Dedifferentiated amniotic fluid mesenchymal stem cell (primary cell): Measurements from ENCODE around the gene LHB.
"Not testable (repeated sequence)": the region's sequence is repeated elsewhere in the genome, so short reads cannot be mapped to it uniquely, and the experiment has no call there.

Experiments used
- DNase-seq: peaks from one replicate; pipeline ENCODE4 v3.0.0-alpha.2; 2016; ENCODE audit errors: extremely low spot score

LHB gene

DNA sequence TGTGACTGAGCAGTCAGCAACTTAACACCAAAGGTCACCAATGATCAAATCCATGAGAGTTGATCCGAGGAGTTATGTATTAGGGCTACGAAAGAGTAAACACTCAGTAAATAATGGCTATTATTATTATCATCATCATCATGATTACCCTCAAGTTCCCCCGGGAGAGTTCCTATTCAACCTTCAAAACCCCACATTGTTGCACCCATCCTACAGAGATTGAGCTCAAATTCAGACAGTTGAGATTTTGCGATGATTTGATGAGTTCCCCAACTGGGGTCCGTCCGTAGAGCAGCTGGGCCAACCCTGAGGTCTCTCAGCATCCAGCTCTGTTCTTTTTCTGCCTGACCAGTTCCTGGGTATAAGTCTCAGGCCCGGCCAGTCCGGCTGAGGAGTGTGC is 21.2 kb upstream of the LHB start:
- not testable (repeated sequence) for DNase-seq

DNA sequence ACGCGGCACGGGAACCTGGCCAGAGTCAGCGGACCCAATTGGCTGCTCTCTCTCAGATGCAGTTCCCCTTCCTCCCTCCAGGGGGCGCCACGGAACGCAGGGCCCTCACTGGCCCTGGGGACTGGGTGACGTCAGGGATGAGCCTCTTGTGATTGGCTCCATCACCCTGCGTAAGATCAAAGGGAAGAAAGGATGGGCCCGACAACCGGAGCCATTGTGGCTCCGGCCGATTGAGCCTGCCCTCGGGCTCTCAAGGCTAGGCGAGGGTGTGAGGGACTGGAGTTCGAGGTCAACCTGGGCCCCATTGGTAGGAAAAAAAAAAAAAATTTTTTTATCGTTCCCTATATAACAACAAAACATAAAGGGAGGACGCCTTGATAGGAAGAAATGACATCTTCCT is 19.9 kb upstream of the LHB start, which contains the start of gene CGB1:
Gene CGB1, minus strand, starts transcription at position 81 of the 400 bp plus-strand sequence. CDS start 184 bp downstream, outside the sequence.
- DNase-seq: not testable (repeated sequence)

DNA sequence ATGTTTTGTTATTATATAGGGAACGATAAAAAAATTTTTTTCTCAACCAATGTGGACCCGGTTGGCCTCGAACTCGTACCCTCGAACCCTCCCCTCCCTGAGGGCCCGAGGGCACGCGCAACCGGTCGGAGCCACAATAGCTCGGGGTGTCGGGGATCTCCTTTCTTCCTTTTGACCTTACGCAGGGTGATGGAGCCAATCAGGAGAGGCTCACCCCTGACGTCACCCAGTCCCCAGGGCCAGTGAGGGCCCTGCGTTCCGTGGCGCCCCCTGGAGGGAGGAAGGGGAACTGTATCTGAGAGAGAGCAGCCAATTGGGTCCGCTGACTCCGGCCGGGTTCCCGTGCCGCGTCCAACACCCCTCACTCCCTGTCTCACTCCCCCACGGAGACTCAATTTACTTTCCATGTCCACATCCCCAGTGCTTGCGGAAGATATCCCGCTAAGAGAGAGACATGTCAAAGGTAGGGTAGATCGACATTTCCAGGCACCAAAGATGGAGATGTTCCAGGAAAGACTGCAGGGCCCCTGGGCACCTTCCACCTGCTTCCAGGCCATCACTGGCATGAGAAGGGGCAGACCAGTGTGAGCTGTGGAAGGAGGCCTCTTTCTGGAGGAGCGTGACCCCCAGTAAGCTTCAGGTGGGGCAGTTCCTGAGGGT is 14.9 kb upstream of the LHB start, which contains the start of gene CGB2:
Gene CGB2, plus strand, starts transcription at position 249 of the 660 bp plus-strand sequence. Its CDS starts 206 bp downstream, at position 455.
- DNase-seq: not testable (repeated sequence)

DNA sequence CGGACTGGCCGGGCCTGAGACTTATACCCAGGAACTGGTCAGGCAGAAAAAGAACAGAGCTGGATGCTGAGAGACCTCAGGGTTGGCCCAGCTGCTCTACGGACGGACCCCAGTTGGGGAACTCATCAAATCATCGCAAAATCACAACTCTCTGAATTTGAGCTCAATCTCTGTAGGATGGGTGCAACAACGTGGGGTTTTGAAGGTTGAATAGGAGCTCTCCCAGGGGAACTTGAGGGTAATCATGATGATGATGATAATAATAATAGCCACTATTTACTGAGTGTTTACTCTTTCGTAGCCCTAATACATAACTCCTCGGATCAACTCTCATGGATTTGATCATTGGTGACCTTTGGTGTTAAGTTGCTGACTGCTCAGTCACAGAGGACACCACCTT is 13.4 kb upstream of the LHB start:
- not testable (repeated sequence) for DNase-seq

DNA sequence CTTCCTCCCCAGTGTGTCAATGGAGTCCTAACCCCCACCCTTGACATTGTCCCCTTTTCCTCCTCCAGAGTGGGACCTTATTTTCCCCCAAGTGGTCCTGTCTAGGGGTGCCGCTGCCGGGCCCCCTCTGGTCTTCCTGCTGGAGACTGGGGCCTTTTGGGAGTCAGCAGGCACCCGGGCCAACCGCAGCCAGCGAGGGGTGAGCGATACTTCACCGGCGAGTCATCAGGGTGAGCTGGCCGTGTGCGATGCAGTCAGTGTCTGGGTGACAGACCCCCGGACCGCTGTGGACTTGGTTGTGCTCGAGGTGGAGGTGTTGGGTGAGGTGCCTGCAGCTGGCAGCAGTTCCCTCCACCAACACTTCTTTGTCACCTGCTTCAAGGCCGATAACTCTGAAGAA is 12.9 kb upstream of the LHB start:
- not testable (repeated sequence) for DNase-seq

GRCh38 chr19:49028686-49029085 is 11.8 kb upstream of the LHB start:
- DNase-seq: not testable (repeated sequence)

DNA sequence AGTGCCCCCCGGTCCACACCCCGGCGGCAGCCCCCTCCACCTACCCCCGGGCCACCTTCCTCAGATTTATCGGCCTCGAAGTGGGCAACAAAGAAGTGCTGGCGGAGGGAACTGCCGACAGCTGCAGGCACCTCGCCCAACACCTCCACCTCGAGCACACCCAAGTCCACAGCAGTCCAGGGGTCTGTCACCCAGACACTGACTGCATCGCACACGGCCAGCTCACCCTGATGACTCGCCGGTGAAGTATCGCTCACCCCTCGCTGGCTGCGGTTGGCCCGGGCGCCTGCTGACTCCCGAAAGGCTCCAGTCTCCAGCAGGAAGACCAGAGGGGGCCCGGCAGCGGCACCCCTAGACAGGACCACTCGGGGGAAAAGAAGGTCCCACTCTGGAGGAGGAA is 8.7 kb upstream of the LHB start:
- not testable (repeated sequence) for DNase-seq

GRCh38 chr19:49025088-49025487 is 8.2 kb upstream of the LHB start:
- DNase-seq: not testable (repeated sequence)

DNA sequence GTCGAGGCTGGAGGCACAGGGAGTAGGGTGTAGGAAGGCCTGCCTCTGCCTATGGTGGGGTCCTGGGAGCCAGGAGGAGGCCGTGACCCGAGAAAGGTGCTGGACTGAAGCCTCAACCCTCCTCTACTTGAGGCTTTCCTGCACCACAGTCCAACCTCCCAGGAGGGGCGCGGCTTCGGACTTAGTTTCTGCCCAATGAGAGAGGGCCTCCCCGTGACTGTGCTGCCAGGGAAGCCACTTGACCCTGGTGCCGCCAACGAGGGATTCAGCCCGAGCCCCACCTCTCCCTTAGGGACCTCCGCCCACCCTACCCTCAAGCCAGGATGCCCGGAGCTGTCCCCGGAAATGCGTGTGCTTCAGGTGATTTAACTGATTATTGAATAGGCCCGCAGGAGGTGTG is 7.3 kb upstream of the LHB start, which contains the start of gene CGB3:
Gene CGB3, minus strand, starts transcription at position 101 of the 400 bp plus-strand sequence. CDS start 362 bp downstream, outside the sequence.
- not testable (repeated sequence) for DNase-seq

GRCh38 chr19:49022116-49022515 is 5.2 kb upstream of the LHB start:
- DNase-seq: no peak

DNA sequence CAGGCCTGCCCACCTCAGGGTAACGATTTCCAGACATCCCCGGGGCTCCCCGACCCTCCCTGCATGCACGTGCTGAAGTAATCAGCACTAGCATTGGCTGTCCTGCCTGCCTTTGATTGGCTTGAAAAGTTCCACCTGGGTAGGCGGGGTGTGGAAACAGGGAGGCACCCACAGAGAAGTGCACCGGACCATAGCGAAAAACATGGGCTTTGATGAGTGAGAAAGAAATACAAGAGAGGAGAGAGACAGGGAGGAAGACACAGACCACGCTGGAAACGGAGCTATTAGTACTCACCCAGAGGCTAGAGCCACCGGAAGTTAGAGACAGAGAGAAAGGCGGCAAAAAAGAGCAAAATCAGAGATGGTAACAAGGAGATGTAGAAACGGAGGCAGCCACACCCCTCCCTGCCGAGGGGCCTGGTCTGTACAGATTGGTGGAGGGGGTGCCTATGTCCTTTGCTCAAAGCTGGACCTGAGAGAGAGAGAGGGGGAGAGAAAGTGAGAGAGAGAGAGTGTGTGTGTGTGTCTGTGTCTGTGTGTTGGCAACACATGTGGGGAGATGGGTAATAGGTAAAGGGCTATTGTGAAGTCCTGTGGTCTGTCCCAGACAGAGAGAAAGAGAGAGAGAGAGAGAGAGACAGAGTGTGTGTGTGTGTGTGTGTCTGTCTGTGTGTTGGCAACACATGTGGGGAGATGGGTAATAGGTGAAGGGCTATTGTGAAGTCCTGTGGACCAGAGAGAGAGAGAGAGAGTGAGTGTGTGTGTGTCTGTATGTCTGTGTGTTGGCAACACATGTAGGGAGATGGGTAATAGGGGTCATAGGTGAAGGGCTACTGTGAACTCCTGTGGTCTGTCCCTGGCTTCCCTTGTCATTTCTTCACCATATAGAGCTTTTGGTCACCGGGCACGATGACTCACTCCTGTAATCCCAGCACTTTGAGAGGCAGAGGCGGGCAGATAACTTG is 4.3 kb upstream of the LHB start:
- no peak for DNase-seq

DNA sequence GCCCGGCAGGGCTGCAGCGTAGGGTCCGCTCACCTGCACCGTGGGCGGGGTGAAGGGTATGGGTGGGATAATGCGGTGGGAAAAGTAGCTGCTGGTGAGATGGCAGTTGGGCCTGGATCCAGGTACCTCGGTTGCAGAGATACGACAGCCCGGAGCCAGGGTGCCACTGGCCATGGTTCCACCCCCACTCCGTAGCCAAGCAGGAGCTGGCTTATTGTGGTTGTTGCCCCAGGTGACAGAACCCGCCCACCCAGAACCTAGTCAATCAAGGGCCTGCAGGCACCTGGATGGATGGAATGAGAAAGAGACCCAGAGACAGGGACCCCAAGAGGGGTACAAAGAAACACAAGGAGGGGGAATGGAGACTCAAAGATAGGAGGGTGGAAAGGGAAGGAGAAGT is 3.5 kb upstream of the LHB start:
- DNase-seq: no peak

DNA sequence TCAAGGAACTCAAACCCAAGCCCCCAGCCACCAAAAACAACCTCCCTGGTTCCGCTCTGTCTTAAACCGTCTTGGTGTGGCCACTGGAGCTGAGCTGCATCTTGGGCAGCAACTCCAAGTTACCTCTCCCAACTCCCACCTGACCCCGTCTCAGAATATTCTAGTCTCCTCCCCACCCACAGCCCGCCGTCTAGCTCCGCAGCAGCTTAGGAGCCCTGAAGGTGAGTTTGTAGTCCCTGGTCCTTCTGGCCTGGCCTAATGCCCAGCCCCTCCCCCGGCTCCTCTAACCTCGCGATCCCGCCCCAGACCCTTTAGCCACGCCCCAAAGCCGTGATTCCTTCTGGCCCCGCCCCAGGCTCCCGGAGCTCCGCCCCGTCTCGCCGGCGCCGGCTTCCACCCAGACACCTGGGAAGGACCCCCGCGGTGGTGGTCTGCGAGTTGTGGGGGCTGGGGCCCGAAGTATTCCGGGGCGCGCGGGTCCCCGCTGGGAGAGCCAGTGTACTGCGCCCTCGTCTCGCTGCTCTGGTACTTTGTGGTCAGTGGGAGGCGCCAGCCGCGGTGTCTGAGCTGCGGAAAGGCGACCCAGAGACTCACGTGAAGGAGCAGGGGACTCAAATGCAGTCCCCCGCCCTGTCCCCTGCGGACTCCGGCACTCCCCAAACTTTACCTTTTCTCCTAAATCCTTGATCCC is 2.5 kb upstream of the LHB start:
- DNase-seq: no peak

DNA sequence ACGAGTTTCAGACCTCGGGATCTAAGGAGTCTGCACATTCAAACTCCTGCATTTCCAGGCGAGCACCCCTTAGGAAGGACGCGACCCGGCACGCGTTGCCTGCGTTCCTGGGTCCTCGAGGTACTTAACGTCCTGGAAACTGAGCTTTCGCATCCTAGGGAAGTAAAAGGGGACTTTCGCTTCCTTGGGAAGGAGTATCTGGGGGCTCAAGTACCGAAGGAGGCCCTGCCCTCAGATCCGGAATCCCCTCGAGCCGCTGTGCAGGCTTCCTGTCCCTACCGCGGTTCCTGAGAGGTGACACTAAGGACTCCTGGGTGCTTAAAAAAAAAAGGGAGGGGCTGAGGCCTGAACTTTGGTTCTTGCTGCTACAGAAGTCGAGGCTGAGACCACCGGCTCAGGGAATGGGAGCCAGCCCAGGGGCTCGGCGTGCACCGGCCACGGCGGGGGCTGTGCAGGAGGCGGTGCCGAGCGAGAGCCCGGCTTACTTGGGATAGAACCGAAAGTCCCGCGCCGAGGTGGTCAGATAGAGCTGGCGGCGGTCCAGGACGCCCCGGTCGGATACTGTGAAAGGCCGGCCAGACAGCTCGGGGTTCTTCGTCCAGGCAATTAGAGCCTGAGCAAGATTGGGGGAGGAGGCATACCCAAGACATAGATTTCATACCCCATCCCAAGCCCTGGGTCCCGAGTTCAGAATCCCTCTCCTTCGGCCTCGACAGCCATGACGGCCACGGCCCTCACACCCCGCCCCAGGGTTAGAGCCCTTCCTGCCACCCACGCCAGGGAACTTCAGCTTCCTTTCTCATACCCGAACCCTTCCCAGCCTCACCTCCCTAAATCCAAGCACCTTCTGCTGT is 1.7 kb upstream of the LHB start:
- not testable (repeated sequence) for DNase-seq

DNA sequence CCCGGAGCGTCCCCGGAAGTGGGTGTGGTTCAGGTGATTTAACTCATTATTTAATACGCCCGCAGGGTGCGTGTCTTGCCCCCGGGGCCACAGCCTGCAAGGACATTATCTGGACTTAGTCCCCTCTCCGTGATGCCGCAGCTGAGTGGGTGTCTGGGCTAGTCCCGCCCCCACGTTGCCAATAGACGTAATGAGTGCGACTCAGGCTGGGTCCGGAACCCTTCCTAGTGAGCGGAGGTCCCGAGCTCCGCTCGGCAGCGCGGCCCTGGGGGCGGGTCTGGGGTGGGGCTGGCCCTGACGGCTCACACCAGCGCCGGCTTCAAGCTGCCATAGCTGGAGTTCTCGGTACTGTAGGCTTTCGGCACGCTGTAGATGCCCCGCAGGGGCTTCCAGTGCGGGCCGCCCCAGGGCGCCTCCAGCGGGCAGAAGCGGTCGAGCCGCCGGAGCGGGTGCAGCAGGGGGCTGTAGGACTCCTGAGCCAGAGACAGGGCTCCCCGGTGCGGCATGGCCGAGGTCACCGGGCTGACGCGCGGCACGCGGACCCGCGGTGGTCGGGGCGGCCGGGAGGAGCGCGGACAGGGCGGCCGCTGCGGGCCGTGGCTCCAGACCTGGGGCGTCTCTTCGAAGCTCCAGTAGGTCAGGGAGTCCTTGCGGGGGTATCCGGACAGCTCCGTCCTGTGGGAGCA is 918 bp upstream of the LHB start:
- peak; percentile 14 for DNase-seq

DNA sequence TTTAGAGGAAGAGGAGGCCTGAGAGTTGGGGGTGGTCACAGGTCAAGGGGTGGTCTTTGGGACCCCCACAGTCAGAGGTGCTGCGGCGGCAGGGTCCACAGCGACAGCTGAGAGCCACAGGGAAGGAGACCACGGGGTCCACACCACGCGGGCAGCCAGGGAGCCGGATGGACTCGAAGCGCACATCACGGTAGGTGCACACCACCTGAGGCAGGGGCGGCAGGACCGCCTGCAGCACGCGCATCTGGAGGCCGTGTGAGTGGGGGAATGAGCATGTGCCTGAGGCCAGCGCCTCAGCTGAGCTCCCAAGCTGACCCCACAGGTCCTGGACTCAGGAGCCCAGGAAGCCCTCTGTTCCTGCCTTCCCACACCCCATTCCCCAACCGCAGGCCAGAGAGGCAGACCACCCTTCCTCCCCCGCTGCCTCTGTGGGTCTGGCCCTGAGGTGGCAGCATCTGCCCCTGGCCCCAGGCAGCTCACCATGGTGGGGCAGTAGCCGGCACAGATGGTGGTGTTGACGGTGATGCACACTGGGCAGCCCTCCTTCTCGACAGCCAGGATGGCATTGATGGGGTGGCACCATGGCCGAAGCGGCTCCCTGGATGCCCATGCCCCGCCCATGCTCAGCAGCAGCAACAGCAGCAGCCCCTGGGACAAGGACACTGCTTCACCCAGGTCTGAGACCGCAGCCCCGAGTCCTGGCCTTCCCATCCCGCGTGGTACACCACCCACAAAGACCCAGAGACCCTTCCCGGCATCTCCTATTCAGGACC is 638 bp downstream of the LHB start:
- no peak for DNase-seq

GRCh38 chr19:49014870-49015255 is 2.0 kb downstream of the LHB start:
- DNase-seq: no peak

GRCh38 chr19:49014123-49014869 is 2.6 kb downstream of the LHB start:
- no peak for DNase-seq

DNA sequence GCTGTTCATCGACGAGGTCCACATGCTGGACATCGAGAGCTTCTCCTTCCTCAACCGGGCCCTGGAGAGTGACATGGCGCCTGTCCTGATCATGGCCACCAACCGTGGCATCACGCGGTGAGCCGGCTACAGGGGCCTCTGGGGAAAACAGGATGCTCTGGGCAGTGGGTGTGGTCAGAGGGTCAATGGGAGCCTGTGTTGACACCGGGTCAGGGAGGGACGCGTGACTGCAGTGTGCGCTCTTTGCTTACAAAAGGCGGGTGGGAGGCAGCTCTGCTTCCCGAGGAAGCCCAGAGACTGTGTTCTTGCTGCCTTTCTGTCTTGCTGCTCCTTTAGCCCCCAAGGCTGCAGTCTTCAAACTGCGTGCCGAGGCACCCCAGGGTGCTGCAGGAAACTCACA is 5.7 kb downstream of the LHB start:
- no peak for DNase-seq
